GM19193 (cell line): ENCODE data around the gene CD52.

Source experiments
- POLR2A ChIP-seq: IDR thresholded peaks from 4 replicates; pipeline ENCODE4 v1.6.1; 2011; ENCODE audit not compliant: insufficient read depth, insufficient read length; ENCODE audit errors: extremely low read depth

CD52 gene

DNA sequence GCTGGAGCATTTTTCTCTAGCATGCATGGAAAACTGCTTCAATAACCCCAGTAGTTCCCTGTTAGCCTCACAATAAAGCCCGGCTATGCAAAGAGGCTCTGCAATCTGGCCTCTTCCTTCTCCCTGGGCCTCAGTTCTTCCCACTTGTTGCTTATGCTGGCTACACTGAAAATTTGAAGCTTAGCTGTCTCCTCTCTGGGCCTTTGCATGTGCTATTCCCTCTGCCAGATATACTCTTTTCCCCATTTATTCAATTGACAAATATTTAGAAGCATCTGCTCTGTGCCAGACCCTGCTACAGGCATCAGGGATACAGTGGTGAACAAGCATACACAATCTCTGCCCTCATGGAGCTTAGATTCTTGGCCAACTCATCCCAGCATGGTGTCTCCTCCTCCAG is 20.9 kb downstream of the CD52 start:
- no peak for TF ChIP-seq POLR2A

DNA sequence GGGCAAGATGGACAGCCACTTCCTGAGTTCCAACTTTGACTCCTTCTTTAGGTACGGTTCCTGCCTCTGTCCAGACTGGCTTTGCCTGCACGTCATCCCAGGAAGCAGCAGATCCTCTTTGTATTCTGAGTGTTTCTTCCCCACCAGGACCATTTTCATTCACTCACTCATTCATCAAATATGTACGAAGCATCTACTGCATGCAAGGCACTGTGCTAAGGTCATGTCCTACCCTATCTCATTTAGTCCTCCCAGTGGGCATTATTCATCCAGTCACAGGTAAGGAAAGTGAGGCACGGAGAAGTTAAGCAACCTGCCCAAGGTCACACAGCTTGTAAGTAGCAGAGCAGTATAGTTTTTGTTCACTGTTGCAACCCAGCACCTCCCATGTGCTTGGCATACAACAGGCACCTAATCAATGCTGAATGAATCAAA is 22.3 kb downstream of the CD52 start:
- no peak for TF ChIP-seq POLR2A

- no peak for TF ChIP-seq POLR2A
These were observed 26.6 kb downstream of the CD52 start for GRCh38 chr1:26344147-26344920.

DNA sequence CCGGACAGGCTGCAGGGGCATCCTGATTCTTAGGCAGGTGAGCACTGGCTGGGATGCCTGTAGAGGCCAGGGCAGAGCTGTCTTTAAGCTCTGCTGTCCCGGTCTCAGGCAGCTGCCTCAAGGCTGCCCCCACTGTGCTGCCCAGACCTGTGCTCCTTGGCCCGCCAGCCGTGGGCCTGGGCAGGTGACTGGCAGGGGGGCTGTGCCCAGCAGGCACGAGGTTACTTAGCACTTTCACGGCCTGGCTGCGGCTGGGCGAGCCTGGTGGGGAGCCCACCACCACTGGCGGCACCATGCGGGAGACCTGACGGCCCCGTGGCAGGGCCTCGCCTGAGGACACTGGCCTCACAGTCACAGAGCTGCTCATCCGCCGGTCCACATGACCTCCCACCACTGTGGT is 28.0 kb downstream of the CD52 start:
- TF ChIP-seq POLR2A: no peak

- TF ChIP-seq POLR2A: no peak
These were observed 28.7 kb downstream of the CD52 start for GRCh38 chr1:26346274-26347033.

DNA sequence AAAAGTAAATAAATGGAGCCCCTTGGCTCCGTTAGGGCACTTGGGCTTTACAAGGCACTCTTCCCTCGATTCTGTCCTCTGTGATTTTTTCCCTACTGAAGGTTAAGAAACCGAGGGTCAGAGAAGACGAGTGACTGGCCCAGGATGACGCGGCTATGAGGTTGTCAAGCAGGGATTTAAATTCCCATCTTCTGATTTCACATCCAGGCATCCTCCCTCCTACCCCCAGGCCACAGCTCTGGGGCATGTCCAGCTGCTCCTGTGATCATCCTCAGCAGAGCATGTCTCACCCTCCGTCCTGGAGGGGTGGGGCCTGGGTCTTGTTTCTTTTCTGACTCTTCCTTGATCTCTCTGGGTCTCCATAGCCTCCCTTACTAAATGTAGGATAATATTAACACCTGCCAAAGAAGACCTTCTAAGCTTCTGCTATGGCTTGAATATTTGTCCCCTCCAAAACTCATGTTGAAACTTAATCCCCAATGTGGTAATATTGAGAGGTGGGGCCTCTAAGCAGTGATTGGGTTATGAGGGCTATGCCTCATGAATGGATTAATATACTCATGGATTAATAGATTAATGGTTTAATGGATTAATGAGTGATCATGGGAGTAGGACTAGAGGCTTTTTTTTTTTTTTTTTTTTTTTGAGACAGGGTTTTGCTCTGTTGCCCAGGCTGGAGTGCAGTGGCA is 31.6 kb downstream of the CD52 start:
- no peak for TF ChIP-seq POLR2A

GRCh38 chr1:26349877-26350244 is 32.1 kb downstream of the CD52 start:
- no peak for TF ChIP-seq POLR2A

- no peak for TF ChIP-seq POLR2A
These were observed 32.6 kb downstream of the CD52 start for GRCh38 chr1:26350343-26350700.

DNA sequence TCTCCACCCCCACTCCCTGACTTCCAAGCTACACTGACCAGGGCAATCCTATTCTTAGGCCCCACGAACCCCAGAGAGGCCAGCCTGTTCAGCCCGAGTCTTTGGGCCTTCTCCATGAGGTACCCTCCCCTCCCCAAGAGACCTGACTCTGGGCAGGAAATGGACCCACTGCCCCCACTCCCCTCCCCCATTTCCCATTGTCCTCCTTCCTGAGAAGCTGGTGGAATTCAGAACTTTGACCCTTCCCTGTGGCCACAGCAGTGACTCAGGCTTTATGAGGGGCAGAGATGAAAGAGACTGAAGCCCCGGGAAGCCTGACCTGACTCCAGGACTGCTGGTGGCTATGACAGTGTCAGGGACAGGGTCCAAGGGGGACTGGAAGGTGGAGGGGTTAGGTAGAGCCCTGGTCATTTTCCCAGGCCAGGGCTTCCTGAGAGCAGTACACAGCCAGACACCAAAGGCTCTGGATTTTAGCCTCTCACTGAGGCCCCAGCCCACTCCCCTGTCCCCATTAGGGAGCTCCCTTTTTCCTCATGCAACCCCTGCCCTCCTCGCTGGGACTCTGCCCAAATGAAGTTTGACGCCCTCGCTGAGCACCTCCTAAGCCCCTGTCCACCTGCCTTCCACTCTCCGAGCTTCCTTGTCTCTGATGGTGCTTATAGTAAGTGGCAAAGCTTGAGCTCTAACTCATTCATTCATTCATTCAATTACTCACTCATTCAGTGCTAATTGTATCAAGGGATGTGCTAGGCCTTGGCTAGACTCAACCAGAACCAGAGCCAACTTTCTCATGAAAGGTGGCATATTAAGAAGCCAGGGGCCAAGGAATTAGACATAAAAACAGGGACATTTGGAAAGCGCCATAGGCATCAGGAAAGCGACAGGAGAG is 33.2 kb downstream of the CD52 start:
- no peak for TF ChIP-seq POLR2A

DNA sequence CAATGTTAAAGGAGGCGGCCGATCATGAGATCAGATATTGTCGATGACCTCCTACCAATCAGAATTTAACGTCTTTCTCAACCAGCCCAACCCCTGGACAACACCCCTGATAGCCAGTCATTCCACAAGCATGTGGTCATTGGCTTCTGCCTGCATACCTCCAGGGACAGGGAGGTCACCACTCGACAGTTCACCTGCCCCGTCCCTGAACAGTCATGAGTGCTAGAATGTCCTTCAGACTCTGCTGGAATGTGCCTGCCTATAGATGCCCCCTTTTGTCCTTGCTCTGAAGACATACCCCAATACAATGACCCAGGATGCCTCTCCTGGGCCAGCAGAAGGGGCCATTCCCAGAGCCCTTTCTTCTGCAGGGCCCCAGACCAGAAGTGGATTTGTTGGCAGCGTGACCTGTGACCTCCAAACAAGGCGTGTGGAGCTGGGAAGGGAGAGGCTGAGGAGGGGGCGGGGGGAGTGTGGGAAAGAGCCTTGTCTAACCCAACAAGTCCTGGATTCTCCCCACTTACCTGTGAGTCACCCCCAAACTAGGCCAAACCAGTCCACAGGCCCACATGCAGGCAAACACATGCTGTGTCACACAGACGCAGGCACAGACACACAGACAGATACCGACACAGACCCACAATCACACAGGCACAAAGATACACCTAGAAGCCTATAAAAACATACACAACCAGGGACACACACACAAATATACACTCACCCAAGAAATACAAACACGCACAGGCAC is 34.0 kb downstream of the CD52 start:
- no peak for TF ChIP-seq POLR2A

- no peak for TF ChIP-seq POLR2A
These were observed 34.6 kb downstream of the CD52 start for GRCh38 chr1:26352338-26352679.

- TF ChIP-seq POLR2A: no peak
These were observed 35.6 kb downstream of the CD52 start for GRCh38 chr1:26353210-26353859.

DNA sequence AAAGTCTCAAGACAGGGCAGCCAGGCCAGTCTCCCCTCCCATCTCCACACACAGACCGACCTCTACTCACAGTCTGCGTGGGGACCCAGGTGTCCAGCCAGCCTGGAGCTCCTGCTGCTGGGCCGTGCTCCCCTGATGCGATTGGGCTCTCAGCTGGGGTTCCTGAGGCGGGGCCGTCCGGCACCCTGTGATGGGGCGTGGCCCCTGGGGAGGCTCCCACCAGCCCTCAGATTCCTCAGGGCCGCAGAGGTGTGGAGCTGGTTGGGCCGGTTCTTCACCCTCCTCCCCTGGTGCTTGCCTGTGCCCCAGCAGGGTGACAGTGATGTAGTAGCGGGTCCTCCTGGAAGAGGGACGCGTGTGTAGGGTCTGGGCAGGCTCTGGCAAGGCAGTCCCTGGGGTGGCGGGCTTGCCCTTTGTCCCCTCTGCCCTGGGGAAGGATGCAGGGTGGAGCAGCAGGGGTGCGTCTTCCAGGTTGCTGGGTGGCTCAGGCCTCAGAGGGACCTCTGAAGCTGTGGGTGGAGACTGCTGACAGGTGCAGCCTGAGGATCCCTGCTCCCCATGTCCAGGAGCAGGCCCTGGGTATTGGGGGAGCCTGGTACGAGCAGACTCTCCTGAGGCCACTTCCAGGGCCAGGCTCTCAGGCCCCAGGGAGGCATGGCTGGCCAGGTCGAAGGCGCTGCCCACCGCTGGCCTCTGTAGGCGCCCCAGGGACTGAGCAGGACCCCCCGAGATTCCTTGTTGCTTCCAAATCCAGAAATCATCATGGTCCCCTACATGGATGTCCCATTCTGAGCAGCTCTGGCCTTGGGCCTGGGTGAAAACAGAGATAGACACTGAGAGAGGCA is 36.4 kb downstream of the CD52 start, which contains the start of gene CRYBG2:
Gene CRYBG2 (minus strand): TSS at position 155 of the 845 bp plus-strand sequence. CDS start 7,473 bp downstream, outside the sequence.
- TF ChIP-seq POLR2A: no peak

DNA sequence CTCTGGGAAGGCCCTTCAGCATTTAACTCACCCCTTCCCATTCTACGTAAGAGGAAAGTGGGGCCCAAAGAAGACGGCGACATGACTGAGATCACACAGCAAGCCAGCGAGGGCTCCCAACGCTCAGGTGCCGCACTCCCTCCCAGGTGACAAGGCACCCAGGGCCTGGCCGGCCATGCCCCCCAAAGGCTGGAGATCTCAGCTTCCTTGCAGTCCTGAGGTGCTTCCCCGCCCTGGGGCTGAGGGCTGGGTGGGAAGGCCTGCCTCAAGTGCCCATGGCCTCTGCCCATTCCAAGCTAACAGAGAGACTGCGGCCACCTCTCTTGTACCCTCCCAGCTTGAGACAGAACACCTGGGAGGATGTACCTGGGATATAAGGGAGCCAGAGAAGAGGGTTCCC is 37.2 kb downstream of the CD52 start:
- no peak for TF ChIP-seq POLR2A
